Osteoblast (primary cell): Measurements from ENCODE around the gene OPA1. TPM values are rescaled to one million over a fixed set of nuclear protein-coding genes. Genes with fewer than 3 reads are reported as not detected.

ENCODE experiments used
- DNase-seq: peaks from one replicate; pipeline ENCODE4 v3.0.0; 2011; ENCODE audit warnings: low spot score, mixed read lengths; ENCODE audit not compliant: insufficient read length; ENCODE audit errors: missing footprints
- H2AFZ ChIP-seq: 2 replicates; pipeline ENCODE4 v1.6.0; 2011; ENCODE audit warnings: mild to moderate bottlenecking, low read length
- H3K27ac ChIP-seq: 2 replicates; pipeline ENCODE4 v1.5.1; 2011; ENCODE audit warnings: mild to moderate bottlenecking, low read depth, low read length, moderate library complexity
- H3K27me3 ChIP-seq: 2 replicates; pipeline ENCODE4 v1.6.0; 2012; ENCODE audit warnings: mild to moderate bottlenecking, control low read depth, inconsistent platforms, low read length, moderate library complexity; ENCODE audit not compliant: insufficient read depth
- H3K36me3 ChIP-seq: 2 replicates; pipeline ENCODE4 v1.5.1; 2011; ENCODE audit warnings: mild to moderate bottlenecking, low read length, control low read depth, moderate library complexity; ENCODE audit not compliant: insufficient read depth
- H3K4me1 ChIP-seq: 2 replicates; pipeline ENCODE4 v1.5.1; 2011; ENCODE audit warnings: mild to moderate bottlenecking, low read length, control low read depth, moderate library complexity; ENCODE audit not compliant: insufficient read depth
- H3K4me2 ChIP-seq: 2 replicates; pipeline ENCODE4 v1.6.0; 2011; ENCODE audit warnings: mild to moderate bottlenecking, low read length; ENCODE audit not compliant: insufficient read depth
- H3K4me3 ChIP-seq: fragments of 200-600 bp; sonication (generic); 3 replicates; pipeline ENCODE4 v1.5.1; 2012; ENCODE audit warnings: mild to moderate bottlenecking, low read length, inconsistent platforms; ENCODE audit not compliant: insufficient read depth
- H3K79me2 ChIP-seq: 2 replicates; pipeline ENCODE4 v1.6.0; 2012; ENCODE audit warnings: mild to moderate bottlenecking, low read length, control low read depth, inconsistent platforms; ENCODE audit not compliant: insufficient read depth
- H3K9me3 ChIP-seq: 2 replicates; pipeline ENCODE4 v1.5.1; 2011; ENCODE audit warnings: low read depth, low read length, control low read depth
- H4K20me1 ChIP-seq: 2 replicates; pipeline ENCODE4 v1.6.0; 2012; ENCODE audit warnings: mild to moderate bottlenecking, low read length, control low read depth; ENCODE audit not compliant: insufficient read depth
- CTCF ChIP-seq: IDR thresholded peaks from 2 replicates; pipeline ENCODE4 v1.5.1; 2011; ENCODE audit warnings: mild to moderate bottlenecking, low read depth, low read length, moderate library complexity; ENCODE audit errors: extremely low read depth
- total RNA-seq: library from RNA; depleted of rRNA; stranded (reverse); fragments of >200 nt; gene quantifications from 2 replicates; pipeline ENCODE4 v1.2.3, GENCODE V29; 2012

Gene OPA1
- total RNA-seq, 1 donor: 77.4 TPM

- no peak for TF ChIP-seq CTCF
- no peaks in the 10 kb centered on the region for H3K9me3 ChIP-seq
- H3K36me3 ChIP-seq: peaks cover 6% of the 10 kb centered on the region
- no peak for DNase-seq
- H3K79me2 ChIP-seq: no peaks in the 10 kb centered on the region
- H4K20me1 ChIP-seq: peaks cover 3% of the 10 kb centered on the region
- H3K27ac ChIP-seq: no peak overlapping the region
- H2AFZ ChIP-seq: no peak overlapping the region
- peaks cover 7% of the 10 kb centered on the region for H3K4me1 ChIP-seq
- H3K27me3 ChIP-seq: no peaks in the 10 kb centered on the region
- no peak overlapping the region for H3K4me2 ChIP-seq
- no peak overlapping the region for H3K4me3 ChIP-seq
These were observed 88.6 kb downstream of the OPA1 start for GRCh38 chr3:193681631-193682030.

GRCh38 chr3:193686665-193687483 lies 93.9 kb downstream of the OPA1 start:
- H3K4me3 ChIP-seq: no peak overlapping the region
- H2AFZ ChIP-seq: no peak overlapping the region
- H3K79me2 ChIP-seq: no peaks in the 10 kb centered on the region
- H3K27ac ChIP-seq: no peak overlapping the region
- H4K20me1 ChIP-seq: no peaks in the 10 kb centered on the region
- H3K9me3 ChIP-seq: no peaks in the 10 kb centered on the region
- no peak for TF ChIP-seq CTCF
- DNase-seq: peak; percentile 44
- peaks cover 6% of the 10 kb centered on the region for H3K36me3 ChIP-seq
- no peak overlapping the region for H3K4me2 ChIP-seq
- H3K27me3 ChIP-seq: no peaks in the 10 kb centered on the region
- H3K4me1 ChIP-seq: peaks cover 3% of the 10 kb centered on the region

- H3K79me2 ChIP-seq: no peaks in the 10 kb centered on the region
- no peak for DNase-seq
- no peak overlapping the region for H3K4me3 ChIP-seq
- H3K36me3 ChIP-seq: peaks cover 7% of the 10 kb centered on the region
- no peak overlapping the region for H3K4me2 ChIP-seq
- no peak for TF ChIP-seq CTCF
- no peaks in the 10 kb centered on the region for H4K20me1 ChIP-seq
- H3K4me1 ChIP-seq: peaks cover 3% of the 10 kb centered on the region
- H3K9me3 ChIP-seq: no peaks in the 10 kb centered on the region
- H2AFZ ChIP-seq: no peak overlapping the region
- H3K27ac ChIP-seq: no peak overlapping the region
- no peaks in the 10 kb centered on the region for H3K27me3 ChIP-seq
These were observed 96.1 kb downstream of the OPA1 start for GRCh38 chr3:193688834-193689714.

GRCh38 chr3:193693774-193694173 lies 100.8 kb downstream of the OPA1 start:
- H3K27ac ChIP-seq: no peak overlapping the region

More at GRCh38 chr3:193693774-193694173, 100.8 kb downstream of the OPA1 start:
- no peak overlapping the region for H3K4me3 ChIP-seq
- no peaks in the 10 kb centered on the region for H4K20me1 ChIP-seq
- no peaks in the 10 kb centered on the region for H3K27me3 ChIP-seq
- no peak for TF ChIP-seq CTCF
- H3K4me2 ChIP-seq: no peak overlapping the region
- DNase-seq: no peak
- H3K79me2 ChIP-seq: no peaks in the 10 kb centered on the region
- H3K4me1 ChIP-seq: no peaks in the 10 kb centered on the region
- no peaks in the 10 kb centered on the region for H3K9me3 ChIP-seq
- H3K36me3 ChIP-seq: peaks cover 11% of the 10 kb centered on the region
- no peak overlapping the region for H2AFZ ChIP-seq
